Neural progenitor cell (in vitro differentiated cells): ENCODE data around the gene ZMYM4. TPM values are rescaled to one million over a fixed set of nuclear protein-coding genes. Genes with fewer than 3 reads are reported as not detected.
A peak's percentile ranks its signal among the peaks of the same experiment; 100 is the strongest.

ENCODE experiments used
- DNase-seq: peaks from one replicate; pipeline ENCODE4 v3.0.0-alpha.2; 2016; ENCODE audit warnings: low spot score
- H2AFZ ChIP-seq: fragments of 200-600 bp; sonication (generic); replicated peaks from 2 replicates; pipeline ENCODE4 v1.6.1; 2016; ENCODE audit warnings: antibody characterized with exemption
- H3F3A ChIP-seq: fragments of 200-600 bp; sonication (generic); 2 replicates; pipeline ENCODE4 v1.6.1; 2016; ENCODE audit warnings: antibody characterized with exemption, low read depth
- H3K27ac ChIP-seq: fragments of 200-600 bp; sonication (generic); 2 replicates; pipeline ENCODE4 v1.5.1; 2016; ENCODE audit warnings: mild to moderate bottlenecking
- H3K27me3 ChIP-seq: fragments of 200-600 bp; sonication (generic); 2 replicates; pipeline ENCODE4 v1.6.1; 2016; ENCODE audit warnings: mild to moderate bottlenecking, moderate library complexity
- H3K36me3 ChIP-seq: fragments of 200-600 bp; sonication (generic); 2 replicates; pipeline ENCODE4 v1.5.1; 2016
- H3K4me1 ChIP-seq: fragments of 200-600 bp; sonication (generic); 2 replicates; pipeline ENCODE4 v1.6.1; 2016; ENCODE audit warnings: mixed run types
- H3K4me2 ChIP-seq: fragments of 200-600 bp; sonication (generic); 2 replicates; pipeline ENCODE4 v1.6.1; 2016
- H3K4me3 ChIP-seq: fragments of 200-600 bp; sonication (generic); 2 replicates; pipeline ENCODE4 v1.5.1; 2016
- H3K79me2 ChIP-seq: fragments of 200-600 bp; sonication (generic); 2 replicates; pipeline ENCODE4 v1.6.1; 2016; ENCODE audit warnings: low read depth
- H3K9ac ChIP-seq: fragments of 200-600 bp; sonication (generic); 2 replicates; pipeline ENCODE4 v1.6.1; 2016
- H3K9me3 ChIP-seq: fragments of 200-600 bp; sonication (generic); 2 replicates; pipeline ENCODE4 v1.5.1; 2016; ENCODE audit warnings: low read depth
- H4K20me1 ChIP-seq: fragments of 200-600 bp; sonication (generic); 2 replicates; pipeline ENCODE4 v1.6.1; 2016; ENCODE audit warnings: low read depth
- H3K27ac Mint-ChIP-seq: 3 replicates; pipeline ENCODE4 v1.8.0; 2021; ENCODE audit warnings: mixed read lengths
- H3K27me3 Mint-ChIP-seq: 2 replicates; pipeline ENCODE4 v1.8.0; 2022; ENCODE audit warnings: low read depth, mild to moderate bottlenecking, inconsistent platforms, moderate library complexity, mixed read lengths; ENCODE audit not compliant: insufficient read depth
- H3K36me3 Mint-ChIP-seq: 3 replicates; pipeline ENCODE4 v1.8.0; 2021; ENCODE audit warnings: mixed read lengths
- H3K4me1 Mint-ChIP-seq: 3 replicates; pipeline ENCODE4 v1.8.0; 2021; ENCODE audit warnings: mixed read lengths
- H3K4me3 Mint-ChIP-seq: 3 replicates; pipeline ENCODE4 v1.8.0; 2021; ENCODE audit warnings: mild to moderate bottlenecking, moderate library complexity, mixed read lengths
- H3K9me3 Mint-ChIP-seq: 3 replicates; pipeline ENCODE4 v1.8.0; 2020; ENCODE audit warnings: mixed read lengths
- CTCF ChIP-seq: fragments of 200-600 bp; sonication (generic); IDR thresholded peaks from 2 replicates; pipeline ENCODE4 v1.5.1; 2017; ENCODE audit warnings: antibody characterized with exemption, mild to moderate bottlenecking
- EZH2 ChIP-seq: fragments of 200-600 bp; sonication (generic); IDR thresholded peaks from 2 replicates; pipeline ENCODE4 v1.6.1; 2017; ENCODE audit warnings: antibody characterized with exemption, mild to moderate bottlenecking, moderate library complexity
- EZH2phosphoT487 ChIP-seq: fragments of 200-600 bp; sonication (generic); IDR thresholded peaks from 2 replicates; pipeline ENCODE4 v1.6.1; 2017; ENCODE audit warnings: antibody characterized with exemption
- total RNA-seq: library from RNA; depleted of rRNA; stranded (reverse); fragments of >200 nt; gene quantifications from 2 replicates; pipeline ENCODE4 v1.2.3, GENCODE V29; 2015; ENCODE audit warnings: low replicate concordance

ZMYM4 gene
- total RNA-seq, 1 donor from 2014 or later = 106 TPM

- Histone ChIP-seq H3K4me3 (no peak overlapping the region), H3K4me1 (no peaks in the 10 kb centered on the region), H3K27ac (no peak overlapping the region), H3F3A (peaks cover 7% of the 10 kb centered on the region), H3K9ac (no peak overlapping the region), H4K20me1 (no peaks in the 10 kb centered on the region), H3K79me2 (no peaks in the 10 kb centered on the region), H3K27me3 (no peaks in the 10 kb centered on the region), H3K9me3 (no peaks in the 10 kb centered on the region), H3K36me3 (no peaks in the 10 kb centered on the region), H2AFZ (no peak overlapping the region), H3K4me2 (no peak overlapping the region)
- Mint-ChIP-seq H3K36me3 (peaks cover 8% of the 10 kb centered on the region), H3K9me3 (no peaks in the 10 kb centered on the region), H3K4me3 (no peak overlapping the region), H3K27me3 (no peaks in the 10 kb centered on the region), H3K4me1 (peaks cover 4% of the 10 kb centered on the region), H3K27ac (no peak overlapping the region)
- no peak for DNase-seq
- TF ChIP-seq EZH2phosphoT487 = no peak
- TF ChIP-seq EZH2 = no peak
- no peak for TF ChIP-seq CTCF
Measured at GRCh38 chr1:35448344-35448801, 179.9 kb downstream of the ZMYM4 start.

- no peak overlapping the region for H3K4me2 ChIP-seq
- DNase-seq = no peak
- no peaks in the 10 kb centered on the region for H3K9me3 ChIP-seq
- H3K27me3 ChIP-seq = no peaks in the 10 kb centered on the region
- no peaks in the 10 kb centered on the region for H4K20me1 ChIP-seq
- Mint-ChIP-seq H3K4me3 (no peak overlapping the region), H3K4me1 (peaks cover 7% of the 10 kb centered on the region), H3K27ac (no peak overlapping the region), H3K36me3 (peaks cover 13% of the 10 kb centered on the region), H3K9me3 (no peaks in the 10 kb centered on the region), H3K27me3 (no peaks in the 10 kb centered on the region)
- no peak overlapping the region for H3K27ac ChIP-seq
- H3K4me1 ChIP-seq = no peaks in the 10 kb centered on the region
- H3K79me2 ChIP-seq = no peaks in the 10 kb centered on the region
- H3K4me3 ChIP-seq = no peak overlapping the region
- TF ChIP-seq EZH2phosphoT487 = no peak
- no peak for TF ChIP-seq EZH2
- no peak for TF ChIP-seq CTCF
- peaks cover 7% of the 10 kb centered on the region for H3F3A ChIP-seq
- H2AFZ ChIP-seq = no peak overlapping the region
- no peak overlapping the region for H3K9ac ChIP-seq
- H3K36me3 ChIP-seq = no peaks in the 10 kb centered on the region
Measured at GRCh38 chr1:35449334-35450008, 181.0 kb downstream of the ZMYM4 start.

GRCh38 chr1:35451125-35451528, 182.6 kb downstream of the ZMYM4 start:
- Mint-ChIP-seq H3K27me3 (no peaks in the 10 kb centered on the region), H3K4me1 (peaks cover 7% of the 10 kb centered on the region), H3K36me3 (peaks cover 17% of the 10 kb centered on the region), H3K27ac (no peak overlapping the region), H3K9me3 (no peaks in the 10 kb centered on the region), H3K4me3 (no peak overlapping the region)
- peak; percentile 83 for DNase-seq
- H3K9me3 ChIP-seq = no peaks in the 10 kb centered on the region
- H2AFZ ChIP-seq = no peak overlapping the region
- no peaks in the 10 kb centered on the region for H3K36me3 ChIP-seq
- H3K4me3 ChIP-seq = no peak overlapping the region
- no peaks in the 10 kb centered on the region for H3K27me3 ChIP-seq
- H4K20me1 ChIP-seq = no peaks in the 10 kb centered on the region
- H3F3A ChIP-seq = peaks cover 7% of the 10 kb centered on the region
- H3K27ac ChIP-seq = no peak overlapping the region
- no peak for TF ChIP-seq EZH2phosphoT487
- peak; percentile 91 for TF ChIP-seq CTCF
- no peak overlapping the region for H3K4me2 ChIP-seq
- H3K9ac ChIP-seq = no peak overlapping the region
- H3K4me1 ChIP-seq = no peaks in the 10 kb centered on the region
- H3K79me2 ChIP-seq = no peaks in the 10 kb centered on the region
